ENCODE measurements around the gene CCR3.

The CCR3 gene

DNA sequence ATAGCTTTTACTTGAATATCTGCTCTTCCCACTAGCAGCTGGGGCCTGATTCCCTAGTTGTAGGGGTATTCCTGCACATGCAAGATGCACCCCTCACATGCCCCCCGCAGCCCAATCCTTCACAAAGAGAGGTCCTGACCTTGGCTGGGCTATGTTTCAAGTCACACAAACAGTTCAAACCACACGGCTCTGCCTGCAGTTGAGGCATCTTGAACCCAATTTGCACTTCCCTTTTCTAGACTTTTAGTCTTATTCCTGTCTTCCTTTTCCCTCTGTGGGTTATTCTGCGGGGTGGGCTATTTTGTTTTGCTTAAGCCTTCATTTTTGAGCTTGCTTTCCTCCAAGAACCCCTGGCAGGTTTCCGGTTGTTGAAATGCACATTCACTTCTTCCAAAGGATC, 20.9 kb upstream of the CCR3 start:
- no peak for DNase-seq (ENCODE audit: low read depth)

DNA sequence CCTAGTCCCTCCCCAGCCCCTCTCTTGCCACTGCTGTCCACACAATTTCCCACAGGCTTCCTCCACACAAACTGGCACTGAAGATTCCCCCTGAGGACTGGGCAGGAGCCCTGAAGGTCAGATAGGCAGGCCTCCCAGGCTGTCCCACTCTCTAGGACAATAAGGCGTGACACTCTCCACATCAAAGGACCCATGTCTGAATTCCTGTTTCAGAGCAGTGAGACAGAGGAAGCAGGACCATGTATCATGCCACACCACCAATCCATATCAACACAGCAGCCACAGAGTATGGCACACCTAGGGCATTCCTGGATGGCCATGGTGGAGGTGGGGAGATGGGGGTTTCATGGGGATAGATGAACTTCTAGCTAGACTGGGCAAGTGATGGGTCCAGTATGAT, 20.3 kb upstream of the CCR3 start:
- DNase-seq (ENCODE audit: low read depth) = no peak

DNA sequence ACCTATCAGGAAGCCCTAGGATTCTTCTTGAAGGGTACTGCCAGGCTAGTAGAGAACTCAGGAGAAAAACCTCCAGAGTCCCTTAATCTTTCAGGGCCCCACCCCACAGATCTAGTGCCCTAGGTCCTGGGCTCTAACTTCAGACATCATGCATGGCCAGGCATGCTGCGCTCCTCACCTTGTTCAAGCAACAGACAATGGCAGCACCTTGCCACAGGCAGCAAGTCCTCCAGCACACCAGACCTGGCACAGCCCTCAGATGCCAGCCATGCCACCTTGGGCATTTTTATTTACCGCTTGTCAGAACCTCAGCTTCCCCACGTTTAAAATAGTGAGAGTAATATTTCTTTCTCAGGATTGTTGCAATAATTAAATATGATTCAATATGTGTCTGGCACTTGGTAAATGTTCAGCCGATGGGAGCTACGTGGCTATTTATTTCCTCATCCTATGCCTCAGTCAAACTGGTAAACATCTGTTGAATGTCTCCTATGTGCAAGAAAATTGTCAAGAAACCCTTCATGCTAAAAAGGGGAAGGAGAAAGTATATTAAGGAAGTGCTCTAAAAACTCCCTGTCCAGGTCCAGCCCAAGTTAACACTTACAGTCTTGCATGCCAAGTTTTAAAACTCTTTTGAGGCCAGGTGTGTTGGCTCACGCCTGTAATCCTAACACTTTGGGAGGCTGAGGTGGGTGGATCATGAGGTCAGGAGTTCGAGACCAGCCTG, 19.7 kb upstream of the CCR3 start:
- no peak for DNase-seq (ENCODE audit: low read depth)

DNA sequence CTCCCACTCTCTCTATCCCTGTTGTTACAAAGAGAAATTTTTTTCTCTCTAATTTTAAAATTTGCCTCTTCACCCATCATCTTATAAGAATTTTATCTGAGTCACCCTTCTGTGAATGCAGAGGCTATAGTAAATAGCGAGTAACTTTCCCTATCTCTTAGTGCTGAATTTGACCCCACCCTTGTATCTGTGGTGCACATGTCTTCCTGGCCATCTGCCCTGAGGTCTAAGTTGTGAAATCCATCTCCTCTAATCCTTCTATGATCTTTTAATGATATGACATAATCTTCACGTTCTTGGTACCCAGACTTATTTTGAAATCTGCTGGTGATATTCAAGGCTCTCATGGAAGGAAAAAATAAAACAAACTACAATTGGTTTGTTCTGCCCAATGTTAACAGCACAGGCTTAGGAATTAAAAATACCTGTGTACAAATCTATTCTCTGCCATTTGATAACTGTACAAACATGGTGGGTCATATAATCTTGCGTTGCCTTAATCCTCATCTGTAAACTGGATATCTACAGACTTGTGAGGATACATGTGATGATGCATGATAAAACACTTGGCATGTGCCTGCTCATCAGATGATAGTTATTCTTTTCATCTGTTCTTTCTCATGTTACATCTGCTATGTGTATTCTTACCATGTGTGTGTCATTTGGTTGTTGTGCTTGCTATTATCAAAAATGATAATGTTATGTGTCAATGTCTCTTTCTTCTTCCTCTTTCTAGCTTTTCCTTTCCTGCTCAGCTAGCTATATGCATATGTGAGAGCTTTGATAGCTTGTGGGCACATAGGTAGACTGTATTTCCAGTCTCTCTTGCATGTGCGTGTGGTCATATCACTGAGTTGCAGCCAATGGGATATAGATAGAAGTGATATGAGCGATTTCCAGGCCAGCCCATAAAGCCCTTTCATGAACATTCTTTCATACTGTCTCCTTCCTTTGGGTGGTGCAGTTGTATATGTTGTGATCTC, 13.7 kb upstream of the CCR3 start:
- peak; percentile 65 for DNase-seq (ENCODE audit: low read depth)

DNA sequence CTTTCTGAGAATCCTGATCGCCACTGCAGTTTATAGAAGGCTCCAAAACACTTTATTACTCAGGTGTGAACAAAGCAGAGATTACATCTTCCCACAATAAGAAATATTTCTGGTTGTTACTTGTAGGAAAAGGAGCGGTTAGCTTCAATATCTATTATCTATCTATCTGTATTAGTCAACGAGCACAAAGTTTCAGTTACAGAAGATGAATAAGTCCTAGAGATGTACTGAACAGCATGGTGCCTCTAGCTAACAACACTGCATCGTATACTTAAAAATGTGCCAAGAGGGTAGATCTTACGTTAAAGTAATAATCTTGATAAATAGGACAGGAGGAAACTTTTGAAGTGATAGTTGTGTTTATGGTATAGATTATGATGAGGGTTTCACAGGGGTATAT, 10.9 kb upstream of the CCR3 start:
- no peak for DNase-seq (ENCODE audit: low read depth)

DNA sequence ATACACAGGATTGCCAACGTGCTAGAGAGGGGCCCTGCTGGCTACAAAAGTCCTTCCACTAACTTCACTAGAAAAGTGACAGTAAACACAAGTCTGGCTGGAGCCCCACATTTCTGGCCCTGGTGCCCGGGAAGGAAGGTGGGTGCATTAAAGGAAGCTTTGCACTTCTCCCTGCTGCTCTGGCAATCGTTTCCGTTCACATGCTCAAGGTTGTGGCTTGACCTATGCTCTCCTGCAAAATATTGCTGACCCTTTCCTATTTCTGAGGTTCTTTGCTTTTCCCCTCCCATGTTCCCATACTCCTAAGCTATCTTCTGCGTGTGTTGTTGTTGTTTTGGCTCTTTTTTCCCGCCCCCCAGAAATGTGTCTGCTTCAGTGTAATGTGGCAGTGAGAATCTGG, 9.1 kb upstream of the CCR3 start:
- no peak for DNase-seq (ENCODE audit: low read depth)

DNA sequence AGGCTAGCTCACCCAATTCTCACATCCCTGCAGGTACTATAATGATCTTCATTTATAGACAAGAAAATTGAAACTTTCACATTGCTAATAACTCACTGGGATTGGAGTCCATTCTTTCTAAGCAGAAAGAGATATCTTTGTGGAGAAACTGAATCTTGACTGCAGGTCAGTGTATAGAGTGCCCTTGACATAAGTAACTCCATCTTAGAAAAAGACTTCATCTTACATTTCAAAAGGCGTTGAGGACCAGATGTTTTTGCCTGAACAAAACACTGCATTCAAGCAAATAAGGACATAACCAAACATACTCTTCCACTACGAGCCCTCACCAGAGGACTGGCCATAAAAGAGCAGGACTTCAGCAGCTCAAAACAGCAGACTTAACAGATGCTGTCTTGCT, 6.8 kb upstream of the CCR3 start:
- no peak for DNase-seq (ENCODE audit: low read depth)

DNA sequence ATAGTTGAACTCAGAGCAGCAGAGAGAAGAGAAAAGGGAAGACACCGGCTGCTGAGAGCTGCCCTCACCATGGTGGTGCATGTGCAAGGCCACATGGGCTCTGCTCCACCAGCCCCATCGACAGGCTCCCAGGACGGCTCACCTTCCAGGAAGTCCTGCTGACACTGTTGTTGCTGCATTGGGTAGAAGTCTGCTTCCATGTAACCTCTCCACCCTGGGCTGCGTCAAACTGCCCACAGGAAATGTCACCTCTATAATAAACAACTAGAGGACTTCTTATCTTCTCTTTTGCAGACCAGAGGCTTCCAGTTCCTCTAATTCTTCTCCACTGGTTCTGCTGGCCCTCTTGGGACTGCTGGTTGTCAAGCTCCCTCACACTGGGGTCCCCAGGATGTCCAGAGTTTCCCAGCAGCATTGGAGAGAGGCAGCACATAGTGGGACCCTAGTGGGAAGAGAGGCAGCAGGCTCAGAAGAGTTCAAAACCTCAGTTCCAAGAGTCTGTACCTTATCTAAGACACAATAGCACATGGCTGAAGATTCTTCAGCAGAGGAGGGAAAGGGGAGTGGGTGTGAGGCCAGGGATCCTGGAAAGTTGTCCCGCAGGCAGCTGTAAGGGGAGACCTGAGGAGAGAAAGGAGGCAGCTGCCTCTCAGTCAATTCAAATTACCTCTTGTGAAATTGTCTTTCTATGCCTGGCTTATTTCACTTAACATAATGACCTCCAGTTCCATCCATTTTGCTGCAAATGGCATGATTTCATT, 5.8 kb upstream of the CCR3 start:
- DNase-seq (ENCODE audit: low read depth) = no peak

DNA sequence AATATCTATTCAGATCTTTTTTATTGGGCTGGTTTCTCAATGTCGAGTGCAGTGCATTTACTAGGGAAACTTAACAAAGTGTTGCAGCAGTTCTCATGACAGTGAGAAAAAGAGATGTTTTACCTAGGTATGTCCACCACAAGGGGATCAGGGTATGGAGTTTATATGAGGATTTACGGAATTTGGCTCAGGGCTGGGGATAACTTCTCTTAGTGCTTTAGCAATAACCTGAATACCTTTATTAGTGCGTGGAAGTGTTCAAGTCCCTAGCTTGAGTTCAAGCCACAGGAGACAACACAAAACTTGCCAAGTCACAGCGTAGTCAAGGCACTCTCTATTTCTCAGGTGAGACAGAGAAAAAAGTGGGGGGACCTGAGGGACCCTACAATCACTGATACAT, 3.9 kb upstream of the CCR3 start:
- DNase-seq (ENCODE audit: low read depth) = no peak

DNA sequence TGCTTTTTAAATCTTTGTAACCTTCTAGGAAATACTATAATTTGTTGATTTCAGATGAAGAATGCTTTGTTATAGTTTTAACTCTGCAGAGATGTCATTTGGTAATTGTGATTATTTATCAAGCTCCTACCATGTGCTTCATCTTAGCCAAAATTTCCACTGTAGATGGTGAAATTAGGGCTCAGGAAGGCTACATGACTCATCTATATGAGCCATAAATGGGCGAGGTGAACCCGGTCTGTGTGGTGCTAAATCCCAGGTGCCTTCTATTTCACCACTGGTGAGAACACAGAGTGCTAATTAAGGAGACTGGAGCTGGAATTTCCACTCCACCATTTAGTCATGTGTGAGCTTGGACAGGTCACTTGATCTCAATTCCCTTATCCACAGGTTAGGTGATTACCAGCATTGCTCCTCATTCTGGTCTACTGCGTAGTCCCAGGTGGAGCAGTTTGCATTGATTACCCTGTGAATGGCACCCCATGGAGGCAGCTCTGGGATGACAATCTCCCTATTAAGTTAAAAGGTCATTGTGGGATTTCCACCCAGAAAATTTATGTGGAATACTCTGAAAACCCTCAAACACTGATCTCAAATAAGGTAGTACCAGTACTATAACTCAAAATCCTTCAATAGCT, 2.8 kb upstream of the CCR3 start:
- no peak for DNase-seq (ENCODE audit: low read depth)

DNA sequence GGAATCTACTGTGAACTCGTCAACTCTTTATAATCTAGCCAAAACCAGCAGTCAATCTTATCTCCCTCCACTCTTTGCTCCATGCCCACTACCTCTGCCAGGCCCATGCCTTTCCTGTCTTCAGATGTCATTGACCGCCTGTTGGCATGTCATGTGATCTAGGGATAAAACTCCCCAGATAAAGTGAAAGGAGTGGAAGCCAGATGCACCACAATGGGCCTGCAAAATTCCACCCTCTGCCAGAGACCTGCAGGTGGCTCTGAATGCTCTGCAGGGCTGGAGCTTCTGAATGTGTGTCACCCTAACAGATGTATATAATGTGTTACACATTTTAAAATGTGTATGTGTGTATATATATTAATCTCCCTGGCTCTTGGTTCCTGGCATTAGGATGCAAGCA, 2.3 kb upstream of the CCR3 start:
- no peak for DNase-seq (ENCODE audit: low read depth)

DNA sequence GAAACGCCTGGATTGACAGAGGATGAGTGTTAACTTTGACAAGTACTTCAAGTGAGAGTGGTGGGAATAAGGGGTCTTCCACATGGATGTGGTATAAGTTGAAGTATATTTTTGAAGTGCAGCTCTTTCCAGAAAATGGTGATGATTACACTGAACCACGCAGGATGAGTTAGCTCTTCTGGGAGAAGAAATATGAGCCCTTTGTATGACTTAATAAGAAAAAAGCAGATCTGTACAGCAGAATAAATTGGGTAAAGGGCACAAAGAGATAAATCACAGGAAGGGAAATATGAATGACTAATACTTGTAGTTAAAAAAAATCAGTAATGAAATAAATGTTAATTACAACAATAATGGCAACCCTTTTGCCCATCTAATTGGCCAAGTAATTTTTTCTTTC, 1.3 kb downstream of the CCR3 start:
- no peak for DNase-seq (ENCODE audit: low read depth)

DNA sequence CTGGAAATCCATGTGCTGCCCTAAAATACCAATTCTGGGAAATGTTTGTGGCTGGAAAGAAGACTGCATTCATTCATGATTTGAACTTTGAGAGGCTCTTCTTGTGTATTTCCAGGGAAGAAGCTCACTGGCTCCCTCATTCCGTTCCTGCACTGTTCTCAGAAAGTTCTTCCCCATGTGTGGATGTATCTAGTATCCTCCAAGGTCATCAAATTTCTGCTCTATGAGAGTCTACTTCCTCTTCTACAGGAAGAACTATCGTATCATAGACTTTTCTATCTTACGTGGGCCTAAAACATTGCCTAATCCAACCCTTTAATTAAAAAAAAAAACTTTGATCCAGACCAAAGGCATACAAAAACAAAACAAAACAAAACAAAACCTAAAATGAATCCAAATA, 2.9 kb downstream of the CCR3 start:
- DNase-seq (ENCODE audit: low read depth) = no peak

DNA sequence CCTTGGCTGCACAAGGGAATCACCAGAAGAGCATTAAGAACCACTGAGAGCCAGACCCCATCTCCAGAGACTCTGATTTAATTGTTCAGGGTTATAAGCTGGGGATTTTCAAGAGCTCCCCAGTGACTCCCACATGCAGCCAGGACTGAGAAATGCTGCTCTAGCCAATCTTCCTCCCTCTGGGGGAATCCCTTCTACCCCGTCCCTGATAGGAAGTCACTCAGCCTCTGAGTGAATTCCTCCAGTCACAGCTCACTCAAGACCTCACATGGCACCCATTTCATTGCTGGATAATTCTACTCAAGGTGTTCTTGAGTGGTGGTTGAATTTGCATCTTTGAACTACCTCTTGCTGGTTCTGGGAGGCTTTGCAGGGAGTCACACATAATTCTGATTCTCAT, 10.7 kb downstream of the CCR3 start:
- DNase-seq (ENCODE audit: low read depth) = no peak

DNA sequence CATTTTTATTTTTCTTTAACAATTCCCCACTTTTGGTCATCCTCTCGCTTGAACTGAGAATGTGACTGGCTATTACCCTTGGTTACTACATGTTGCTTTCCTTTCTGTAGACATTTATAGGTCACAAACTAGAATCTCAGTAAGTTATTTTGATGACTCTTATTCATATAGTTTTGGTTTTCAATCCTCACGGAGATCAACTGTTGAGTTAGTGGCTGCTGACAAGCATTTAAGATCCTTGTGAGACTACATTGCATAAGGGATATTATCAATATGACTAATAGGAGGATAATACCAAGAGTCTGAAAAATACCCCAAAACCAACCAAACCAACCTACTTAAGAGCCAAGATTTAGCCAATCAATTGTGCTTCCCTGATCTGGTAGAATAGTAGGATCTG, 16.3 kb downstream of the CCR3 start:
- no peak for DNase-seq (ENCODE audit: low read depth)

DNA sequence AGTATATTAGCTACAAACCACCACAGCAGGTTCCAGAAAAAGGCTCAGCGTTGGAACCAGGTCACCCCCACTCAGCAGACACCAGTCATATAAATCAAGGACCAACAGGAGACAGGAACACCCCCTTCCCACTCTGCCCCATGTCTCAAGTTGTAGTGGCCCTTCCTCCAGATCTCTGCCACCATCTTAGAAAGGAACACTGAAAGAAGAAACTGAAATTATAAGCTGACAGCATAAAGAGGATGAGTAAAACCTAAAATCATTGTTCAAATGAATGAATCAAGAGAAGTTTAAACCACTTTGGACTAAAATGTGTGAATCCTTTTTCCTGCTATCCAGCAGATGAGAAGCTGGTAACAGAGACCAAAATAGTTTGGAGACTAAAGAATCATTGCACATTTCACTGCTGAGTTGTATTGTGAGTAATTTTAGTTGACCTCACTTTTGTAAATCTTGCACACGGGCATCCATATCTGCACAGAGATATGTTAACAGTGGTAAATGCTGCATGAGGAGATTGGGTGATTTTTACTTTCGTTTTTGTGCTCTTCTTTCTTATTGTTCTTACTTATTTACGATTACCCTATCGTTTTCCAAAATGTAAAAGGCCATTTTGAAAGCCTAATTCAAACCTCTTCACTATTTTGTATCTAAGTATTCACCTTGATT, 19.8 kb downstream of the CCR3 start:
- peak; percentile 14 for DNase-seq (ENCODE audit: low read depth)

DNA sequence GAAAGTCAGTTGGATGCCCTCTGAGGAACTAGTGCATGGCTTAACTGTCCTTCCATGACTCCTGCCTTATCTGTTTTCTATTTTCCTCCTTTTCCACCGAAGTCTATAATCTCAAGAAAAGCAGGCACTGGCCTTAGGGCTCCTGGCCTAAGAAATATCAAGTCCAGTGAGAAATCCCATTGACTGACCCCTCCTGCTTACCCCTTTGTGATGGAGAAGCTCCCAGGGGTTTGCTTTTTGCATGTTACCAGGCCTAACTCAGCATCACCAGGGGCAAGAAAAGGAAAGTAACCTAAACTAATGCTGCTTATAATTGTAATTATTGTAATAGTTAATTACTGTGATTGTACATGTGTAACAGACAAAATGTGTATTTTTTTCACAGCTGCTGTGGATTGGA, 21.7 kb downstream of the CCR3 start:
- no peak for DNase-seq (ENCODE audit: low read depth)

DNA sequence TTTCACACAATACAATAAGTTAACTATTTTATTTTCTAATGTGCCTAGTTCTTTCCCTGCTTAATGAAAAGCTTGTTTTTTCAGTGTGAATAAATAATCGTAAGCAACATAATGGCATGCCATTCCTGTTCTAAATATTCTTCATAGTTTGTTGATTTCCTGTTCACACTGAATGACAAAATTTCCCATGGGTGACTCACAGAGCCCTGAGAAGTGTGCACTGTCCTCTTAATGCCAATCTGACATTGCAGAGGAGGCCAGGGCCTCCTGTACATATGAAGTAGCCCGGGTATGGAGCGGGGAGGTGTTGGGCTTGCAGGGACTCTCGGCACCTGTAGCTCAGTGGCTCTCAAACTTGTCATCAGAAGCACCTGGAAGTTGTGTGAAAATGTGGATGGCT, 24.3 kb downstream of the CCR3 start:
- DNase-seq (ENCODE audit: low read depth) = peak; percentile 43

DNA sequence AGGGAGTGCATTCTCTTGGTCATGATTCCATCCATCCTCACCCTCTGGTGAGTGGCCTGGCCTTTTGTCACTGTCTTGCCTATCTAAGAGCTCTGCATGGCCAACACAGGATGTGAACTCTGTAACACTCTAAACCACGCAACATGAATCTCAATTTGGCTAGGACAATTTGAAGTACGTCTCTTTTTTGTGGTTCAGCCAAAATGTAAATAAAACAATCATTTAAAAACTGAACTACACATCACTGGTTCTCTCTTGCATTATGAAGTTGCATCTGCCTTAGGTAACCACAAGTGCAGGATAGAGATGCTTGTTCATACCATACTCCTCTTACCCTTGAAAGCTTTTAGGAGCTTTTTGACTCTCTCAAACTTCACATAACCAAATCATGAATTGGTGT, 27.3 kb downstream of the CCR3 start:
- DNase-seq (ENCODE audit: low read depth) = no peak

DNA sequence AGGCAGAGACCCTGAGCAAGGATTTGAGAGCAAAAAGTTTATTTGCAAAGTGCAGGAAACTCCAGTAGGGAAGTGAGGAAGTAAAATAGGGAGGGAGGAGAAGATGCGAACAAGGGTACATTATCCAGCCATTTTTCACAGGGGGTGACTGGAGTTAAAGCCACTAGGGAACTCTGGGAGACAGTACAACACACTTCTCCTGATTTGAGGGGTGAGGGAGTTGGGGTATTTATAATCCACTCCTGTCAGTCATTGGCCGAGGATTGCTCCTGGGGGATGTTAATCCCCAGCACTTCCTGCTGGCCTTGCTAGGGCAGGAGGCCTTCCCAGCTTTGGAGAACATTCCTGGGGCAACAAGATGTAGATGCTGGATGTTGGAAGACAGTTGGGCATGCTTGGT, 28.2 kb downstream of the CCR3 start:
- no peak for DNase-seq (ENCODE audit: low read depth)

DNA sequence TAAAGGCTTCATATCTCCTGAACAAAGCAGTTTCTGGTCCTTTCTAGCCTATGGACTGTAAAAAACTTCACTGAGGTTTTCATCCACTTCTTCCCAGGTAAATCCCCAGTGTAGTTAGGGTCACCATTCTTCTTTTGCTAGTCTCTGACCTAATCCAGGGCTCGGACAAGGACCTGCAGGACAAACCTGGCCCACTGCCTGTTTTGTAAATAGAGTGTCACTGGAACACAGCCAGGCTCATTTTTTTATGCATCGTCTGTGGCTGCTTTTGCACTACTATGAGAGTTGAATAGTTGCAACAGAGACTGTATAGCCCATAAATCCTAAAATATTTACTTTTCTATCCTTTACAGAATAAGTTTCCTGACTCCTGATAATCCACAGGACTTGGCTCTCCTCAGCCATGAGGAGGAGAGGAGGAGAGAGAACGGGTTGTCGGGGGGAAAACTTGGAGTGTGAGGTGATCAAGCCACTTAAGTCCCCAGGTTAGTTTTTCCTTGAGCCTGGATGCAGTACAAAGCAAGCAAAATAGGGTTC, 29.0 kb downstream of the CCR3 start:
- no peak for DNase-seq (ENCODE audit: low read depth)

Data from EH (cell line).